Astrocyte (in vitro differentiated cells and primary cell): ENCODE results near the gene FOXO6.

Source experiments
- EZH2 ChIP-seq: IDR thresholded peaks from 2 replicates; pipeline ENCODE4 v1.6.1; 2012; ENCODE audit warnings: mild to moderate bottlenecking, low read length, inconsistent platforms; ENCODE audit not compliant: insufficient read depth
- TF ChIP-seq, protein P1 (sequence below): IDR thresholded peaks from 2 replicates; pipeline ENCODE4 v1.5.1; 2011; ENCODE audit warnings: low read depth, mild to moderate bottlenecking, inconsistent platforms, low read length, moderate library complexity; ENCODE audit not compliant: insufficient read depth

DNA sequence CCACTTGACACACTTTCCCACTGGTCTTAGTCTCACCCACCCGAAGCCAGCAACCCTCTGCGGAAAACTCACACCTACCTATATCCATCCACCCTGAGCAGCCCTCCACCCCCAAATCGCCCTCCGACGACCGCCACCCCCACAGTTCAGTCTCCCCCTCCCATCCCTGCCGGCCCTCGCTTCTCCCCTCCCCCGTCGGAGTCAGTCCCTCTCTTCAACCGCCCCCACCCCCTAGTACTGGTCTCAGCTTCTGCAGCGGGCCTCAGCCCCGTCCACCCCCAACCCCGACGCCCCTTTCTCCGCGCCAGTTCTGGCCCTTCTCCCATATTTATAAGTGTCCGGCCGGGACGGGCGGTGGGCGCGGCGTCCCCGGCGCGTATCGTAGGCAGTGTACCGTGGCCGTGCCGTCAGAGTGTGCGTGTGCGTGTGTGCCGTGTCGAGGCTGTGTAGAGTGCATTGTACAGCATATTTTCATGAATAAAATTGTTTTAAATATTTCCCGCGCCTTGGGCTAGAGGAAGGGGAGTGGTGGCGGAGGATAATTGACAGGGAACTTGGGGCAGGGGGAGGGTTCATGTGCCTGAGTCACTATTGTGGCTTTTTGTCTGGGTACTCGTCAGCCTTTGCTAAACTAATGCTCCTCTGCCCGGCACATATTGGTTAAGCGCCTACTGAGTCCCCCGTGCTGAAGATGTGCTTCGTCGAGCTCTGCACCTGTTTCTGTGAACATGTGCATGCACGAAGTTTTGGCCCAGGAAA is 22.0 kb downstream of the FOXO6 start:
- TF ChIP-seq, protein P1, sequence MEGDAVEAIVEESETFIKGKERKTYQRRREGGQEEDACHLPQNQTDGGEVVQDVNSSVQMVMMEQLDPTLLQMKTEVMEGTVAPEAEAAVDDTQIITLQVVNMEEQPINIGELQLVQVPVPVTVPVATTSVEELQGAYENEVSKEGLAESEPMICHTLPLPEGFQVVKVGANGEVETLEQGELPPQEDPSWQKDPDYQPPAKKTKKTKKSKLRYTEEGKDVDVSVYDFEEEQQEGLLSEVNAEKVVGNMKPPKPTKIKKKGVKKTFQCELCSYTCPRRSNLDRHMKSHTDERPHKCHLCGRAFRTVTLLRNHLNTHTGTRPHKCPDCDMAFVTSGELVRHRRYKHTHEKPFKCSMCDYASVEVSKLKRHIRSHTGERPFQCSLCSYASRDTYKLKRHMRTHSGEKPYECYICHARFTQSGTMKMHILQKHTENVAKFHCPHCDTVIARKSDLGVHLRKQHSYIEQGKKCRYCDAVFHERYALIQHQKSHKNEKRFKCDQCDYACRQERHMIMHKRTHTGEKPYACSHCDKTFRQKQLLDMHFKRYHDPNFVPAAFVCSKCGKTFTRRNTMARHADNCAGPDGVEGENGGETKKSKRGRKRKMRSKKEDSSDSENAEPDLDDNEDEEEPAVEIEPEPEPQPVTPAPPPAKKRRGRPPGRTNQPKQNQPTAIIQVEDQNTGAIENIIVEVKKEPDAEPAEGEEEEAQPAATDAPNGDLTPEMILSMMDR, result no peak
- no peak for TF ChIP-seq EZH2
